ES-I3 (cell line): ENCODE data around the gene CFAP61.

Source experiments
- H3K36me3 ChIP-seq: 2 replicates; pipeline ENCODE4 v1.6.1; 2013; ENCODE audit warnings: mild to moderate bottlenecking, low read length, control low read depth, moderate library complexity; ENCODE audit not compliant: insufficient read depth
- H3K4me1 ChIP-seq: 2 replicates; pipeline ENCODE4 v1.6.1; 2013; ENCODE audit warnings: mild to moderate bottlenecking, control low read depth, low read length; ENCODE audit not compliant: insufficient read depth
- H3K9ac ChIP-seq: 2 replicates; pipeline ENCODE4 v1.6.1; 2013; ENCODE audit warnings: low read depth, mild to moderate bottlenecking, low read length, moderate library complexity
- H3K9me3 ChIP-seq: 2 replicates; pipeline ENCODE4 v1.6.1; 2013; ENCODE audit warnings: mild to moderate bottlenecking, low read length, moderate library complexity; ENCODE audit not compliant: control insufficient read depth, insufficient read depth

CFAP61 gene

DNA sequence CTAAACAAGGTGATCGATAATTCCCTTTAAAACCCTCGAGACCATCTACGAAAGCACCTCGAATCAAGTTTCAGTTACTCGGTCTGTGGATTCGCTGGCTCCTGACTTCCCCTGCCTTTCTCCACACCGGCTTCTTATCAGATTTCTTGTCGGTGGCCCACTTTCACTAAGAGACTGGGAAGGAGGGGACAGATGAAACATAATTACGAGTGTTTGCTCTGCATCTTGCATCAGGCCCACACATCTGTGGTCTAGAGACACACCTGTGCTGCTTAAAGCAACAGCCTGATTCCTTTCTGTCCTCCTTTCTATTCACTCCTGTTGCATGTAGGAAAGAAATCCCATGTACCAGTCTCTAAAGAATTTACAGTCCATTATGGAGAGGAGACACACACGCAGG, 353.3 kb downstream of the CFAP61 start:
- no peak overlapping the region for H3K9ac ChIP-seq
- peaks cover 4% of the 10 kb centered on the region; the same call in 1 of the 2 replicates for H3K4me1 ChIP-seq
- H3K9me3 ChIP-seq = no peaks in the 10 kb centered on the region
- H3K36me3 ChIP-seq = no peaks in the 10 kb centered on the region

DNA sequence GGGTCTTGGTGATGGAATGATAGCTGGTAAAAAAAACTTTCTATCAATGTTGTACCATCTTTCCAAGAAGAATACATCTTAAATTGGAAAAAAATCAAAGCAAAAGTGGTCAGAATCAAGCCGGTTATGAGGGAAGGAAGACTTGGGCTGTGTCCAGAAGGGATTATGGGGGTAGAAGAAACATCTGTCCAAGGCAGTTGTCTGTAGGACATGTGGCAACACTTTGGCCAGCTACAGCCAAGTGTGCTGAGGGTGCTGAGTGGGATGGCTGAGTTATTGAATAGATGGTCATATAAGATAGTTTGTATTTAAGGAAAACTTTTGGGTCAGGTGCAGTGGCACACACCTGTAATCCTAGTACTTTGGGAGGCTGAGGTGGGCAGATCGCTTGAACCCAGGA, 354.0 kb downstream of the CFAP61 start:
- Histone ChIP-seq H3K9me3 (no peaks in the 10 kb centered on the region), H3K36me3 (no peaks in the 10 kb centered on the region), H3K9ac (no peak overlapping the region), H3K4me1 (peaks cover 5% of the 10 kb centered on the region; the same call in 1 of the 2 replicates)

GRCh38 chr20:20407891-20408805, 355.8 kb downstream of the CFAP61 start:
- Histone ChIP-seq H3K9ac (no peak overlapping the region), H3K9me3 (no peaks in the 10 kb centered on the region), H3K36me3 (no peaks in the 10 kb centered on the region), H3K4me1 (peaks cover 18% of the 10 kb centered on the region)

DNA sequence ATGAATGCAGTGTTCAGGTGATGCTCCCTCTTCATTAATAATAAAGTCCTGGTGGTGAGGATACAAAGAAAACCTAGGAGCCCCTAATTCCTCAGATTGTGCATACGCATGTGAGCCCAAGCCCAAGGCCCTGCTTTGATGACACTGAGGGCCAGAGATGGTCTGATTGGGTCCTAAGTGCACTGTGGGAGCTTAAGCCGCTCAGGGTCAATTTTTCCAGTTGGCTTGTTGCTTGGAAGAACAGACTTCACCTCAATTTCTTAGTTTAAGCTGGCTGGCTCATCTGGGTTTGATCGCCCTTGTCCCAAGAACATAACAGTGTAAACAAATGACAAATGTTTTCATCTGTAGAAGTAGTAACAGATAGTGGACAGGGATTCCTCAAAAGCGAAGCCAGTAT, 357.0 kb downstream of the CFAP61 start:
- Histone ChIP-seq H3K9ac (no peak overlapping the region), H3K36me3 (no peaks in the 10 kb centered on the region), H3K9me3 (no peaks in the 10 kb centered on the region), H3K4me1 (peaks cover 18% of the 10 kb centered on the region)
